Brain microvascular endothelial cell (primary cell): ENCODE results near the gene RILP.

Source experiments
- DNase-seq: peaks from one replicate; pipeline ENCODE4 v3.0.0-alpha.2; 2020
- H3K27ac ChIP-seq: fragments of 250-450 bp; sonication (Bioruptor Pico); 2 replicates; pipeline ENCODE4 v1.5.1; 2020; ENCODE audit warnings: mild to moderate bottlenecking, moderate library complexity
- H3K27me3 ChIP-seq: fragments of 250-450 bp; sonication (Bioruptor Pico); replicated peaks from 2 replicates; pipeline ENCODE4 v1.5.1; 2020; ENCODE audit warnings: mild to moderate bottlenecking
- H3K36me3 ChIP-seq: fragments of 250-450 bp; sonication (Bioruptor Pico); replicated peaks from 2 replicates; pipeline ENCODE4 v1.5.1; 2020; ENCODE audit warnings: mild to moderate bottlenecking
- H3K4me3 ChIP-seq: 2 replicates; pipeline ENCODE4 v1.5.1; 2011; ENCODE audit warnings: low read depth, mild to moderate bottlenecking, control low read depth, low read length, moderate library complexity
- in situ Hi-C: cut with HindIII; loops from 2 replicates; pipeline ENCODE4 v1.10.0; 2017; ENCODE audit warnings: low sequenced_read_pairs, low pct_ligation_motif_present
- TF ChIP-seq, protein P1 (sequence below): IDR thresholded peaks from 2 replicates; pipeline ENCODE4 v1.5.1; 2011; ENCODE audit warnings: low read depth, mild to moderate bottlenecking, moderate library complexity, low read length, control low read depth, inconsistent platforms; ENCODE audit errors: missing control alignments

RILP gene

DNA sequence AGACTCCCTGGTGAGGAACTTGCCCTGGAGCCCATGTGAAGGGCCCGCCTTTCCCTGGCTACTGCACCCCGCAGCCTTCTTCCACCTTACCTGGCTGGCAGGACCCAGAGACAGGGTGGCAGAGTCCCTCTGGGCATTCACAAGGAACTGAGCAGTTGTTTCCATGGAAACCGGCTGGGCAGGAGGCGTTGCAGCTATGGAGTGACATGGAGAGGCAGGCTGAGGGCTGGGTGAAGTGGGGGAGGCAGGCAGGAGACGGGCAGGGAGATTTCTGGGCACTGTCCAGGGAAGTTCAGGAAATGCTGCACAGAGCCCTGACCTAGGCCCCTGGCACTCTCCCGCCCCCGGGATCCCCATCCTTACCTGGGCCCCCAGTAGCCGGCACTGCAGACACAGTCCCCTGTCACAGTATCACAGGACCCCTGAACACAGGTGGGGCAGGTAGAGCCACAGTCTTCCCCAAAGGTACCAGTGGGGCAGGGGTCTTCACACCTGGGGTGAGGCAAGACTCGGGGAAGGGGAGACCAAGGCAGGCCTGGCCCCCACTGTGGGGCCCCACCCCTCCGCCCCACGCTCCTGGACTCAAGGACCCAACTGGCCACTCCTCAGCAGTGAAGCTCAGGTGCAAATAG lies 10.0 kb downstream of the RILP start:
- TF ChIP-seq, protein P1, sequence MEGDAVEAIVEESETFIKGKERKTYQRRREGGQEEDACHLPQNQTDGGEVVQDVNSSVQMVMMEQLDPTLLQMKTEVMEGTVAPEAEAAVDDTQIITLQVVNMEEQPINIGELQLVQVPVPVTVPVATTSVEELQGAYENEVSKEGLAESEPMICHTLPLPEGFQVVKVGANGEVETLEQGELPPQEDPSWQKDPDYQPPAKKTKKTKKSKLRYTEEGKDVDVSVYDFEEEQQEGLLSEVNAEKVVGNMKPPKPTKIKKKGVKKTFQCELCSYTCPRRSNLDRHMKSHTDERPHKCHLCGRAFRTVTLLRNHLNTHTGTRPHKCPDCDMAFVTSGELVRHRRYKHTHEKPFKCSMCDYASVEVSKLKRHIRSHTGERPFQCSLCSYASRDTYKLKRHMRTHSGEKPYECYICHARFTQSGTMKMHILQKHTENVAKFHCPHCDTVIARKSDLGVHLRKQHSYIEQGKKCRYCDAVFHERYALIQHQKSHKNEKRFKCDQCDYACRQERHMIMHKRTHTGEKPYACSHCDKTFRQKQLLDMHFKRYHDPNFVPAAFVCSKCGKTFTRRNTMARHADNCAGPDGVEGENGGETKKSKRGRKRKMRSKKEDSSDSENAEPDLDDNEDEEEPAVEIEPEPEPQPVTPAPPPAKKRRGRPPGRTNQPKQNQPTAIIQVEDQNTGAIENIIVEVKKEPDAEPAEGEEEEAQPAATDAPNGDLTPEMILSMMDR, result no peak
- in situ Hi-C loops, result no loop called here
- Histone ChIP-seq H3K27ac (no peak overlapping the region), H3K4me3 (no peak overlapping the region), H3K36me3 (no peaks in the 10 kb centered on the region), H3K27me3 (no peaks in the 10 kb centered on the region)
- no peak for DNase-seq

DNA sequence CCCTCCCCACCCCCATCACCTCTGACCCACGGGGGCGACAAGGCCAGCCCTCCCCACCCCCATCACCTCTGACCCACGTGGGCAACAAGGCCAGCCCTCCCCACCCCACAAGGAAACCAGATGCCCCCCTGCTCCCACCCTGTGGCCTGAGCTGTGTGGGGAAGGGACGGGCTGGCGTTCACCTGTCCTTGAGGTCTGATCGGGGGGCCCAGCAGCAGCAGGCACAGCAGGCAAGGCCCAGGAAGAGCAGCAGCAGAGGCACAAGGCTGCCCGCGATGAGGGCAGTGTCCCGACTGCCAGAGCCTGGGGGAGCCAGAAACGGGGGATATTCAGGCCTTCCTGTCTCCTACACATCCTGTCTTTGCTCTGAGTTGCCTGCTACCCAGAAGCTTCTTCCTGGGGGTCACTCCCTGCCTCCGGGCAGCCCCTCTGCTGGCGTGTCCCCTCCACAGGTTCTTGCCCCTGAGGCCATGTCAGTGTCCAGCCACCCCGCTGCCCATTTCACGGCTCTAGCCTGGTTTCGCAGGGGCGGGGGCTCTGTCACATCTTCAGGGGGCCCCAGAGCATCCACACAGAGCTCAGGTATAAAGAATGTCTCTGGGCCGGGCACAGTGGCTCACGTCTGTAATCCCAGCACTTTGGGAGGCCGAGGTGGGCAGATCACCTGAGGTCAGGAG lies 10.9 kb downstream of the RILP start:
- no peak overlapping the region for H3K4me3 ChIP-seq
- H3K27me3 ChIP-seq, result no peaks in the 10 kb centered on the region
- TF ChIP-seq, protein P1, result no peak
- no peaks in the 10 kb centered on the region for H3K36me3 ChIP-seq
- no peak for DNase-seq
- in situ Hi-C loops, result no loop called here
- no peak overlapping the region for H3K27ac ChIP-seq

DNA sequence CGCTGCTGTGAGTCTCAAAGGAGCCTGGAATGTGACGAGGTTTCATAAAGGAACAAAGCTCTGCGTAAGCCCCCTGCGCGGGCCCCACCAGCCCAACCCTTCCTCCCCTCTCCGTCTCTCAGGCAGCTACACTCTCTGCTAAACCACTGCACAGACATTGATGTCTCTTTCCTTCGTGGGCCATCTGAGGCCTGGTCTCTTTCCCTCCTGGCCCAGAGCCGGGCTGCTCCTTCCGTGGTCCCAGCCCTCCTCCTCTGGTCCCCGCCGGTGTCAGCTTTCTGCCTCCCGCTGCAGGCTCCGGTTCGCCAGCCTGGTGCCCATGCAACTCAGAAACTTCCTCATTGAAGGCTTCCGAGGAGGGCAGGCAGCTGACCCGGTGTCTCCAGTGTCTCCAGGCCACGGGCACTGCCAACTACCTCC lies 11.5 kb downstream of the RILP start:
- TF ChIP-seq, protein P1, result no peak

DNA sequence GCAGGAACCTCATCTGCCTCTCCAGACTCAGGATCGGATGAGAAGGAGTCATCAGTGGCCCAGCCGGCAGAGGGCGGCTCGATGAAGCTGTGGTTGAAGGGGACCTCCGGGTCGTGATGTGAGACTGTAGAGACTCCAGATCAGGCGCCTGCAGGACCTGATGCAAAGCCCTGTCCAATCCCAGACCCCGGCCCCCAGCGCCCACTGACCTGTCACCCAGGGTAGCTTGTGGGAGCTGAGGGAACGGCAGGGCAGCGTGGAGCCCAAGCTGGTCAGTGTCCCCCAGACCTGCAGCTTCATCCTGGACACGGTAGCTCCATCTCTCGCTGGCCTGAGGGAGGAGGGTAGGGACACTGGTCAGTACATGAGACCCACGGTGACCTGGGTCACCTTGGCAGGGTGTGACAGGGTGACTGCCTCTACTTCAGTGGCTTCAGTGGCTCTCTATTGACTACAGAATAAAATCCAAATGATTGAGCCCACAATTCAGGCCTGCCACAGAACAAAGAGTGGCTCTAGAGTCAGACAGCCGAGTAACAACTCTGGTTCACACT lies 12.9 kb downstream of the RILP start:
- TF ChIP-seq, protein P1, result no peak
- Histone ChIP-seq H3K27me3 (no peaks in the 10 kb centered on the region), H3K4me3 (no peak overlapping the region), H3K36me3 (no peaks in the 10 kb centered on the region), H3K27ac (no peak overlapping the region)
- no peak for DNase-seq
- in situ Hi-C loops, result no loop called here

More for the DNA sequence above, 11.5 kb downstream of the RILP start:
- Histone ChIP-seq H3K27ac (no peak overlapping the region), H3K36me3 (no peaks in the 10 kb centered on the region), H3K27me3 (no peaks in the 10 kb centered on the region), H3K4me3 (no peak overlapping the region)
- in situ Hi-C loops, result no loop called here
- DNase-seq, result no peak

DNA sequence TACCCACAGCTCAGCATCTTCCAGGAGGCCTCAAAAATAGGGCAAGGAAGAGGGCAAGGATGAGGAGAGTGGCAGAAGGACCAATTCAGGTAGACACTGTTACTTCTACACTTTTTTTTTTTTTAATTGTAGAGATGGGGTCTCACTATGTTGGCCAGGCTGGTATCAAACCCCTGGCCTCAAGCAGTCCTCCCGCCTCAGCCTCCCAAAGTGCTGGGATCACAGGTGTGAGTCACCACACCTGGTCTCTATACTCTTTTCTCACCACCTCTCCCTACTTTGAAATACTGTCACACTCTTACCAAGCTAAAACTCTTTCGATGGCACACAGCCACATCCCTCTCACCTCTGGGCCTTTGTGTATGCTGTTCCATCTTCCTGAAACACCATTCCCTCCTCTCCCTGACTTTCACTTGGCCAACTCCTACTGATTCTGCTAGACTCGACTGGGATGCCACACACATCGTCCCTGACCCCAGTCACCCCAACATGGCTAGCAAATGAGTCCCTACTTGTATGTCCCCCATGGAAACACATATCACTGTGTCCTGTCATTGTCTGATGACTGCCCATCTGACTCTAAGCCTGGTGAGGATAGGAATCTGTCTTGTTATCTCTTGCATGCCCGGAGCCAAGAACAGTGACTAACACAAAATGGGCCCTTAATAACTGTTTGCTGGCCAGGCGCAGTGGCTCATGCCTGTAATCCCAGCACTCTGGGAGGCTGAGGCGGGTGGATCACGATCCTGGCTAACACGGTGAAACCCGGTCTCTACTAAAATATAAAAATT lies 13.8 kb downstream of the RILP start:
- no peaks in the 10 kb centered on the region for H3K36me3 ChIP-seq
- H3K27ac ChIP-seq, result no peak overlapping the region
- no peak overlapping the region for H3K4me3 ChIP-seq
- TF ChIP-seq, protein P1, result no peak
- in situ Hi-C loops, result no loop called here
- DNase-seq, result no peak
- H3K27me3 ChIP-seq, result no peaks in the 10 kb centered on the region
